AG20443 (cell line): Measurements from ENCODE around the gene ZNF429.
A peak's percentile ranks its signal among the peaks of the same experiment; 100 is the strongest.
"Not testable (repeated sequence)": the region's sequence is repeated elsewhere in the genome, so short reads cannot be mapped to it uniquely, and the experiment has no call there.

Experiments used
- DNase-seq: peaks from one replicate; pipeline ENCODE4 v3.0.0; 2012; ENCODE audit warnings: low spot score, mixed read lengths

The ZNF429 gene

GRCh38 chr19:21593008-21593481 lies 87.6 kb downstream of the ZNF429 start:
- no peak for DNase-seq

GRCh38 chr19:21593502-21593901 lies 88.1 kb downstream of the ZNF429 start:
- no peak for DNase-seq

- DNase-seq = no peak
Measured at GRCh38 chr19:21593934-21594820, 88.8 kb downstream of the ZNF429 start.

GRCh38 chr19:21595185-21595584 lies 89.8 kb downstream of the ZNF429 start:
- no peak for DNase-seq

- no peak for DNase-seq
Measured at GRCh38 chr19:21602082-21602658, 96.8 kb downstream of the ZNF429 start.

GRCh38 chr19:21602659-21603430 lies 97.4 kb downstream of the ZNF429 start:
- not testable (repeated sequence) for DNase-seq

- no peak for DNase-seq
Measured at GRCh38 chr19:21603431-21604231, 98.2 kb downstream of the ZNF429 start.

- peak; percentile 40 for DNase-seq
Measured at GRCh38 chr19:21604351-21604926, 99.0 kb downstream of the ZNF429 start.
